H1 (cell line): ENCODE results near the gene PMEPA1. TPM values are rescaled to one million over a fixed set of nuclear protein-coding genes. Genes with fewer than 3 reads are reported as not detected.

Source experiments
- CTCF ChIA-PET: fragments of 300-600 bp; sonication (Branson Sonifier 250); formaldehyde crosslinking; loops from one replicate; lab custom pipeline; 2021; ENCODE audit not compliant: partially characterized antibody; lab: Charles Lee
- POLR2A ChIA-PET: fragments of 300-600 bp; sonication (Branson Sonifier 250); formaldehyde crosslinking; loops from one replicate; lab custom pipeline; 2021; ENCODE audit warnings: inconsistent platforms; ENCODE audit not compliant: partially characterized antibody; lab: Charles Lee
- DNase-seq, 2 experiments: peaks; one replicate each; pipeline versions ENCODE4 v3.0.0 to v3.0.0-alpha.2; 2010 to 2022; ENCODE audit warnings: low spot score in 2 of 2, low read depth in 1 of 2, mixed read lengths in 1 of 2
- FAIRE-seq: peaks from 2 replicates; lab custom pipeline; 2011; peaks lifted over from hg19 to GRCh38; lab: Jason Lieb, UNC
- H2AFZ ChIP-seq: 2 replicates; pipeline ENCODE4 v1.8.1; 2012; ENCODE audit warnings: low read length, inconsistent platforms
- H2AK5ac ChIP-seq: 2 replicates; pipeline ENCODE4 v1.6.1; 2013; ENCODE audit warnings: low read depth, low read length
- H2BK120ac ChIP-seq: replicated peaks from 2 replicates; pipeline ENCODE3; 2013; ENCODE audit warnings: low read depth, low read length, inconsistent platforms
- H2BK12ac ChIP-seq: 2 replicates; pipeline ENCODE4 v1.6.1; 2013; ENCODE audit warnings: low read depth, low read length
- H2BK15ac ChIP-seq: 2 replicates; pipeline ENCODE4 v1.6.1; 2013; ENCODE audit warnings: low read length
- H2BK20ac ChIP-seq: 2 replicates; pipeline ENCODE4 v1.6.1; 2013; ENCODE audit warnings: low read length
- H2BK5ac ChIP-seq: 2 replicates; pipeline ENCODE4 v1.6.1; 2013; ENCODE audit warnings: low read depth, low read length
- H3K14ac ChIP-seq: 2 replicates; pipeline ENCODE4 v1.6.1; 2013; ENCODE audit warnings: inconsistent platforms; ENCODE audit not compliant: insufficient read length
- H3K18ac ChIP-seq: 2 replicates; pipeline ENCODE4 v1.6.1; 2013; ENCODE audit warnings: low read length; ENCODE audit errors: extremely low read depth
- H3K23ac ChIP-seq: 2 replicates; pipeline ENCODE4 v1.6.1; 2013; ENCODE audit warnings: inconsistent platforms; ENCODE audit not compliant: insufficient read length
- H3K23me2 ChIP-seq: 2 replicates; pipeline ENCODE4 v1.6.1; 2013; ENCODE audit warnings: low read depth, low read length
- H3K27ac ChIP-seq: 2 replicates; pipeline ENCODE4 v1.6.1; 2011; ENCODE audit warnings: low read depth, low read length, inconsistent platforms
- H3K27me3 ChIP-seq, 4 experiments: replicated peaks in 1 of 4; 1 replicate in 1 of 4; 2 replicates in 3 of 4; pipeline versions ENCODE4 v1.6.1 to v1.8.1; 2011 to 2013; ENCODE audit warnings: low read length in 3 of 4, mild to moderate bottlenecking in 3 of 4, inconsistent platforms in 2 of 4, mixed read lengths in 2 of 4, moderate library complexity in 1 of 4; ENCODE audit not compliant: control insufficient read depth in 3 of 4, insufficient read depth in 3 of 4; ENCODE audit errors: extremely low read depth in 1 of 4
- H3K36me3 ChIP-seq, 4 experiments: 2 replicates each; pipeline versions ENCODE4 v1.6.1 to v1.8.1; 2011 to 2013; ENCODE audit warnings: mild to moderate bottlenecking in 4 of 4, low read length in 3 of 4, moderate library complexity in 2 of 4, control low read depth in 1 of 4, inconsistent platforms in 1 of 4; ENCODE audit not compliant: insufficient read depth in 4 of 4, control insufficient read depth in 2 of 4
- H3K4ac ChIP-seq: replicated peaks from 2 replicates; pipeline ENCODE3; 2013; ENCODE audit warnings: low read length, low read depth, mixed read lengths, inconsistent platforms; ENCODE audit not compliant: insufficient read length
- H3K4me1 ChIP-seq, 4 experiments: replicated peaks in 1 of 4; 1 replicate in 1 of 4; 2 replicates in 3 of 4; pipeline versions ENCODE4 v1.6.1 to v1.8.1; 2011 to 2013; ENCODE audit warnings: low read length in 3 of 4, inconsistent platforms in 2 of 4, mixed read lengths in 1 of 4; ENCODE audit not compliant: insufficient read depth in 4 of 4, control insufficient read depth in 3 of 4
- H3K4me2 ChIP-seq, 2 experiments: 2 replicates each; pipeline versions ENCODE4 v1.6.1 to v1.8.1; 2011 to 2013; ENCODE audit warnings: low read depth in 2 of 2, low read length in 2 of 2, control low read depth in 1 of 2, inconsistent platforms in 1 of 2, mild to moderate bottlenecking in 1 of 2; ENCODE audit not compliant: insufficient read depth in 1 of 2
- H3K4me3 ChIP-seq, 4 experiments: fragments of 200-600, 300-600 bp in 1 of 4; sonication (generic), shearing (Covaris generic), sonication (Bioruptor Twin) in 1 of 4; 2 replicates each; pipeline versions ENCODE4 v1.5.1 to v1.8.1; 2011 to 2016; ENCODE audit warnings: low read length in 4 of 4, low read depth in 3 of 4, control low read depth in 2 of 4, inconsistent platforms in 2 of 4, mild to moderate bottlenecking in 2 of 4, mixed read lengths in 1 of 4, moderate library complexity in 1 of 4; ENCODE audit not compliant: insufficient read depth in 2 of 4; ENCODE audit errors: extremely low read depth in 1 of 4
- H3K56ac ChIP-seq: replicated peaks from 2 replicates; pipeline ENCODE3; 2013; ENCODE audit warnings: low read depth, mild to moderate bottlenecking, mixed read lengths, low read length, inconsistent platforms; ENCODE audit not compliant: insufficient read length
- H3K79me1 ChIP-seq: 2 replicates; pipeline ENCODE4 v1.6.1; 2013; ENCODE audit warnings: low read depth, low read length, control low read depth
- H3K79me2 ChIP-seq, 2 experiments: 2 replicates each; pipeline versions ENCODE4 v1.6.1 to v1.8.1; 2012 to 2013; ENCODE audit warnings: low read length in 2 of 2, mild to moderate bottlenecking in 2 of 2, inconsistent platforms in 1 of 2; ENCODE audit not compliant: insufficient read depth in 2 of 2, control insufficient read depth in 1 of 2
- H3K9ac ChIP-seq, 4 experiments: replicated peaks in 1 of 4; 1 replicate in 1 of 4; 2 replicates in 3 of 4; pipeline versions ENCODE4 v1.6.1 to v1.8.1; 2011 to 2013; ENCODE audit warnings: low read depth in 3 of 4, low read length in 3 of 4, control low read depth in 2 of 4, mild to moderate bottlenecking in 2 of 4, moderate library complexity in 2 of 4, inconsistent platforms in 1 of 4; ENCODE audit errors: extremely low read depth in 1 of 4
- H3K9me3 ChIP-seq, 2 experiments: 2 replicates each; pipeline versions ENCODE4 v1.6.1 to v1.8.1; 2012 to 2013; ENCODE audit warnings: mild to moderate bottlenecking in 2 of 2, moderate library complexity in 2 of 2, control low read depth in 1 of 2, inconsistent platforms in 1 of 2, low read depth in 1 of 2, low read length in 1 of 2, mixed read lengths in 1 of 2; ENCODE audit not compliant: insufficient read depth in 2 of 2
- H4K20me1 ChIP-seq, 2 experiments: replicated peaks in 1 of 2; 2 replicates each; pipeline versions ENCODE3 to v1.8.1; 2011 to 2013; ENCODE audit warnings: inconsistent platforms in 2 of 2, low read length in 2 of 2, mild to moderate bottlenecking in 1 of 2; ENCODE audit not compliant: insufficient read depth in 2 of 2, control insufficient read depth in 1 of 2
- H4K5ac ChIP-seq: 2 replicates; pipeline ENCODE4 v1.6.1; 2013; ENCODE audit warnings: low read length, low read depth, mixed read lengths, inconsistent platforms; ENCODE audit not compliant: insufficient read length
- H4K8ac ChIP-seq: 2 replicates; pipeline ENCODE4 v1.8.0; 2013; ENCODE audit warnings: mild to moderate bottlenecking, moderate library complexity, low read length, inconsistent platforms; ENCODE audit not compliant: insufficient read depth; ENCODE audit errors: extremely low read depth
- H4K91ac ChIP-seq: replicated peaks from 2 replicates; pipeline ENCODE3; 2013; ENCODE audit warnings: low read length, mixed read lengths, inconsistent platforms; ENCODE audit not compliant: insufficient read length
- EZH2 ChIP-seq: fragments of 200-600 bp; sonication (generic); IDR thresholded peaks from 2 replicates; pipeline ENCODE4 v1.7.1; 2012; ENCODE audit warnings: low read depth, mild to moderate bottlenecking, moderate library complexity, low read length, inconsistent platforms; ENCODE audit not compliant: severe bottlenecking
- KDM4A ChIP-seq: IDR thresholded peaks from one replicate; pipeline ENCODE4 v1.7.1; 2012; ENCODE audit warnings: low read depth, mild to moderate bottlenecking, moderate library complexity, low read length, inconsistent platforms; ENCODE audit not compliant: severe bottlenecking
- WGBS, 2 experiments: shearing (Covaris generic) in 1 of 2; methylation state at CpG; one replicate each; pipeline versions ENCODE4 v1.1.6 to v1.1.7; 2013 to 2015; ENCODE audit warnings: low lambda C conversion rate in 2 of 2, mixed read lengths in 2 of 2, inconsistent platforms in 1 of 2, low coverage in 1 of 2, missing lambda C conversion rate in 1 of 2; ENCODE audit not compliant: insufficient replicate concordance in 2 of 2, insufficient coverage in 1 of 2, insufficient read length in 1 of 2; ENCODE audit errors: extremely low coverage in 1 of 2, missing lambda C conversion rate in 1 of 2; 5-methylcytosine and 5-hydroxymethylcytosine counted together
- polyA plus RNA-seq, 7 experiments: library from polyadenylated mRNA; depleted of rRNA in 3 of 7; stranded (reverse) in 5 of 7; unstranded in 2 of 7; fragments of >200 nt in 5 of 7; fragments of 200-250 nt in 2 of 7; gene quantifications; 1 replicate in 5 of 7; 2 replicates in 1 of 7; 4 replicates in 1 of 7; pipeline versions ENCODE4 v1.2.1 to v1.2.3, GENCODE V29; 2011 to 2013; ENCODE audit warnings: missing spikeins in 2 of 7, mixed read lengths in 2 of 7
- total RNA-seq: library from RNA; stranded (reverse); fragmentation: NEBNext Ultra II Directional; extraction: Animal tissue kit (Norgen Biotek cat#: 25700); gene quantifications from 2 replicates; pipeline ENCODE4 v1.2.1, GENCODE V29; 2021

Gene PMEPA1
- total and polyA plus RNA-seq, 2 of the 8 experiments (the other 6 are each of a cell fraction or from before 2014, with no cell fraction given) = 12.7 to 20.5 TPM

- H3K56ac ChIP-seq = no peak overlapping the region
- no peak for TF ChIP-seq KDM4A
- no peak for TF ChIP-seq EZH2
- TF ChIP-seq, all 59 proteins: peak for 0
- no peaks in the 10 kb centered on the region for H3K4me1 ChIP-seq
- no peak overlapping the region for H2BK120ac ChIP-seq
- H3K4ac ChIP-seq = no peak overlapping the region
- H4K5ac ChIP-seq = no peak overlapping the region
- H3K36me3 ChIP-seq = no peaks in the 10 kb centered on the region
- no peak overlapping the region for H2AFZ ChIP-seq
- ChIA-PET CTCF (interaction anchor here (0.7 kb wide), 1 partner anchor 11 kb away, joined by 3 read pairs; no protein-coding TSS in a partner anchor), POLR2A (no interaction called here)
- no peak overlapping the region for H3K23ac ChIP-seq
- FAIRE-seq (no peak), DNase-seq (no peak)
- H3K4me2 ChIP-seq = no peak overlapping the region
- H3K18ac ChIP-seq = no peak overlapping the region
- H3K9me3 ChIP-seq = no peaks in the 10 kb centered on the region
- H4K91ac ChIP-seq = no peak overlapping the region
- no peak overlapping the region for H3K4me3 ChIP-seq
- H3K9ac ChIP-seq = no peak overlapping the region
- no peak overlapping the region for H2BK15ac ChIP-seq
- no peak overlapping the region for H4K8ac ChIP-seq
- H2BK12ac ChIP-seq = no peak overlapping the region
- no peaks in the 10 kb centered on the region for H3K79me1 ChIP-seq
- WGBS, 2 experiments = 87% methylated on average over 2 of the region's 2 CpGs; no CpG with 5 or more reads in 1 of the 2 experiments
- H3K79me2 ChIP-seq = no peaks in the 10 kb centered on the region
- H3K27me3 ChIP-seq = no peaks in the 10 kb centered on the region
- no peak overlapping the region for H2AK5ac ChIP-seq
- H2BK5ac ChIP-seq = no peak overlapping the region
- H3K23me2 ChIP-seq = no peaks in the 10 kb centered on the region
- H4K20me1 ChIP-seq = no peaks in the 10 kb centered on the region
- no peak overlapping the region for H2BK20ac ChIP-seq
- no peak overlapping the region for H3K14ac ChIP-seq
- H3K27ac ChIP-seq = no peak overlapping the region
Observed at GRCh38 chr20:57633945-57634491, 75.8 kb downstream of the PMEPA1 start.
